Mesenchymal stem cell (in vitro differentiated cells and primary cell): ENCODE data around the gene OCIAD2.

Source experiments
- DNase-seq: peaks from one replicate; pipeline ENCODE4 v3.0.0-alpha.2; 2013
- H2AFZ ChIP-seq: one replicate; pipeline ENCODE4 v1.6.1; 2013; ENCODE audit warnings: low read depth, mild to moderate bottlenecking, control low read depth, inconsistent platforms, low read length, moderate library complexity
- H2AK5ac ChIP-seq: 2 replicates; pipeline ENCODE4 v1.6.1; 2013; ENCODE audit warnings: low read length, moderate library complexity, mild to moderate bottlenecking, inconsistent platforms; ENCODE audit not compliant: severe bottlenecking
- H2BK120ac ChIP-seq: one replicate; pipeline ENCODE4 v1.6.1; 2013; ENCODE audit warnings: low read depth, mild to moderate bottlenecking, inconsistent platforms, low read length, moderate library complexity
- H2BK12ac ChIP-seq, 2 experiments: one replicate each; pipeline ENCODE4 v1.6.1; 2013; ENCODE audit warnings: inconsistent platforms in 2 of 2, low read length in 2 of 2, mild to moderate bottlenecking in 2 of 2, moderate library complexity in 2 of 2, control low read depth in 1 of 2
- H2BK15ac ChIP-seq: one replicate; pipeline ENCODE4 v1.6.1; 2013; ENCODE audit warnings: mild to moderate bottlenecking, low read depth, inconsistent platforms; ENCODE audit not compliant: poor library complexity, severe bottlenecking
- H2BK5ac ChIP-seq: 2 replicates; pipeline ENCODE4 v1.6.1; 2013; ENCODE audit warnings: low read depth, mild to moderate bottlenecking, low read length, control low read depth, inconsistent platforms; ENCODE audit not compliant: poor library complexity, severe bottlenecking
- H3K14ac ChIP-seq, 2 experiments: one replicate each; pipeline ENCODE4 v1.6.1; 2013; ENCODE audit warnings: inconsistent platforms in 2 of 2, low read length in 2 of 2, control low read depth in 1 of 2, mild to moderate bottlenecking in 1 of 2, moderate library complexity in 1 of 2
- H3K18ac ChIP-seq, 2 experiments: one replicate each; pipeline ENCODE4 v1.6.1; 2013; ENCODE audit warnings: inconsistent platforms in 2 of 2, low read length in 2 of 2, control low read depth in 1 of 2, low read depth in 1 of 2, mild to moderate bottlenecking in 1 of 2
- H3K23ac ChIP-seq, 2 experiments: one replicate each; pipeline ENCODE4 v1.6.1; 2013; ENCODE audit warnings: inconsistent platforms in 2 of 2, low read length in 2 of 2, mild to moderate bottlenecking in 2 of 2, moderate library complexity in 2 of 2, control low read depth in 1 of 2
- H3K27ac ChIP-seq: 2 replicates; pipeline ENCODE4 v1.5.1; 2013; ENCODE audit warnings: mild to moderate bottlenecking, moderate library complexity, low read length, control low read depth, inconsistent platforms; ENCODE audit not compliant: poor library complexity, severe bottlenecking
- H3K27me3 ChIP-seq, 2 experiments: 2 replicates each; pipeline versions ENCODE4 v1.6.1 to v1.7.0; 2013; ENCODE audit warnings: low read length in 2 of 2, mild to moderate bottlenecking in 2 of 2, moderate library complexity in 2 of 2, control low read depth in 1 of 2, inconsistent platforms in 1 of 2; ENCODE audit not compliant: control insufficient read depth in 1 of 2, insufficient read depth in 1 of 2
- H3K36me3 ChIP-seq, 2 experiments: 2 replicates each; pipeline versions ENCODE4 v1.6.1 to v1.7.0; 2013; ENCODE audit warnings: low read length in 2 of 2, control low read depth in 1 of 2, inconsistent platforms in 1 of 2, low read depth in 1 of 2, mild to moderate bottlenecking in 1 of 2; ENCODE audit not compliant: insufficient read depth in 2 of 2, control insufficient read depth in 1 of 2
- H3K4ac ChIP-seq, 2 experiments: one replicate each; pipeline ENCODE4 v1.6.1; 2013; ENCODE audit warnings: inconsistent platforms in 2 of 2, low read length in 2 of 2, mild to moderate bottlenecking in 2 of 2, moderate library complexity in 2 of 2, control low read depth in 1 of 2, low read depth in 1 of 2
- H3K4me1 ChIP-seq: 2 replicates; pipeline ENCODE4 v1.6.1; 2013; ENCODE audit warnings: low read depth, low read length, control low read depth; ENCODE audit not compliant: control insufficient read depth, insufficient read depth
- H3K4me2 ChIP-seq: 2 replicates; pipeline ENCODE4 v1.6.1; 2013; ENCODE audit warnings: low read length, mild to moderate bottlenecking, inconsistent platforms; ENCODE audit not compliant: poor library complexity, severe bottlenecking
- H3K4me3 ChIP-seq, 2 experiments: 2 replicates each; pipeline versions ENCODE4 v1.5.1 to v1.7.0; 2013; ENCODE audit warnings: low read length in 2 of 2, mild to moderate bottlenecking in 2 of 2, control low read depth in 1 of 2, low read depth in 1 of 2; ENCODE audit not compliant: insufficient read depth in 1 of 2
- H3K79me1 ChIP-seq: replicated peaks from 2 replicates; pipeline ENCODE4 v1.6.1; 2013; ENCODE audit warnings: mild to moderate bottlenecking, control low read depth, low read length, inconsistent platforms; ENCODE audit not compliant: poor library complexity, severe bottlenecking
- H3K9ac ChIP-seq: 2 replicates; pipeline ENCODE4 v1.7.0; 2013; ENCODE audit warnings: mild to moderate bottlenecking, low read length, moderate library complexity
- H3K9me3 ChIP-seq: 2 replicates; pipeline ENCODE4 v1.7.0; 2013; ENCODE audit warnings: mild to moderate bottlenecking, low read length; ENCODE audit not compliant: control insufficient read depth
- H4K8ac ChIP-seq: one replicate; pipeline ENCODE4 v1.6.1; 2013; ENCODE audit warnings: inconsistent platforms, mild to moderate bottlenecking, low read length, moderate library complexity
- H4K91ac ChIP-seq: one replicate; pipeline ENCODE4 v1.6.1; 2013; ENCODE audit warnings: mild to moderate bottlenecking, low read length, inconsistent platforms
- WGBS: methylation state at CpG from one replicate; pipeline ENCODE4 v1.1.7; 2013; ENCODE audit warnings: mixed read lengths; 5-methylcytosine and 5-hydroxymethylcytosine counted together

The OCIAD2 gene

GRCh38 chr4:48904541-48905142, 1.9 kb downstream of the OCIAD2 start:
- Histone ChIP-seq H3K23ac (no peak overlapping the region), H4K8ac (no peak overlapping the region), H3K4ac (no peak overlapping the region), H3K4me3 (no peak overlapping the region), H2BK5ac (peak overlapping the region; percentile 68), H3K9me3 (no peaks in the 10 kb centered on the region), H3K9ac (no peak overlapping the region), H2BK15ac (no peak overlapping the region), H2BK12ac (no peak overlapping the region), H3K4me2 (peak overlapping the region; percentile 53), H3K27ac (peak overlapping the region; percentile 96), H3K36me3 (peaks cover 2 to 6% of the 10 kb centered on the region in 2 experiments), H3K14ac (peak overlapping the region in 1 of 2 experiments; percentile 44), H3K79me1 (no peaks in the 10 kb centered on the region), H2AK5ac (peak overlapping the region; percentile 71), H4K91ac (no peak overlapping the region), H2AFZ (no peak overlapping the region), H3K27me3 (no peaks in the 10 kb centered on the region), H2BK120ac (no peak overlapping the region), H3K4me1 (peaks cover 24% of the 10 kb centered on the region), H3K18ac (peak overlapping the region in 1 of 2 experiments; percentile 28)
- WGBS: 92% methylated on average over 3 of the region's 3 CpGs
- peak; percentile 4 for DNase-seq

GRCh38 chr4:48904101-48904500, 2.5 kb downstream of the OCIAD2 start:
- H2BK120ac ChIP-seq: no peak overlapping the region
- H4K91ac ChIP-seq: no peak overlapping the region
- peaks cover 24% of the 10 kb centered on the region for H3K4me1 ChIP-seq
- H3K36me3 ChIP-seq: peaks cover 2 to 6% of the 10 kb centered on the region in 2 experiments
- H2BK15ac ChIP-seq: no peak overlapping the region
- no peak overlapping the region for H4K8ac ChIP-seq
- H2AFZ ChIP-seq: no peak overlapping the region
- peak overlapping the region; percentile 68 for H2BK5ac ChIP-seq
- H3K23ac ChIP-seq: no peak overlapping the region
- H3K79me1 ChIP-seq: no peaks in the 10 kb centered on the region
- no peak overlapping the region for H3K4me3 ChIP-seq
- H3K4me2 ChIP-seq: no peak overlapping the region
- no peak overlapping the region for H3K18ac ChIP-seq
- peak overlapping the region; percentile 96 for H3K27ac ChIP-seq
- no peak overlapping the region for H2BK12ac ChIP-seq
- H3K9ac ChIP-seq: no peak overlapping the region
- H3K14ac ChIP-seq: no peak overlapping the region
- H3K9me3 ChIP-seq: no peaks in the 10 kb centered on the region
- no peak for DNase-seq
- H3K4ac ChIP-seq: no peak overlapping the region
- 96% methylated on average over 4 of the region's 4 CpGs for WGBS
- no peaks in the 10 kb centered on the region for H3K27me3 ChIP-seq
- peak overlapping the region; percentile 40 for H2AK5ac ChIP-seq

- Histone ChIP-seq H3K14ac (no peak overlapping the region), H3K9ac (no peak overlapping the region), H4K91ac (no peak overlapping the region), H3K23ac (no peak overlapping the region), H3K4ac (no peak overlapping the region), H3K36me3 (peaks cover 2 to 8% of the 10 kb centered on the region in 2 experiments), H2BK15ac (no peak overlapping the region), H2BK120ac (no peak overlapping the region), H2BK5ac (no peak overlapping the region), H3K4me3 (no peak overlapping the region), H2AK5ac (no peak overlapping the region), H3K18ac (no peak overlapping the region), H2BK12ac (no peak overlapping the region), H4K8ac (no peak overlapping the region), H3K27me3 (no peaks in the 10 kb centered on the region), H3K79me1 (peaks cover 1% of the 10 kb centered on the region), H3K9me3 (no peaks in the 10 kb centered on the region), H2AFZ (no peak overlapping the region), H3K4me2 (no peak overlapping the region), H3K4me1 (peaks cover 24% of the 10 kb centered on the region), H3K27ac (peak overlapping the region; percentile 10)
- DNase-seq: peak; percentile 35
Measured at GRCh38 chr4:48902266-48902665, 4.3 kb downstream of the OCIAD2 start.

- no peak overlapping the region for H3K4me2 ChIP-seq
- H2BK120ac ChIP-seq: no peak overlapping the region
- H3K18ac ChIP-seq: no peak overlapping the region
- H3K4me3 ChIP-seq: no peak overlapping the region
- peaks cover 6% of the 10 kb centered on the region for H3K79me1 ChIP-seq
- WGBS: 100% methylated on average over 3 of the region's 4 CpGs
- H2AFZ ChIP-seq: no peak overlapping the region
- no peak overlapping the region for H3K23ac ChIP-seq
- no peak overlapping the region for H3K9ac ChIP-seq
- H3K4me1 ChIP-seq: peaks cover 20% of the 10 kb centered on the region
- peak overlapping the region; percentile 26 for H3K27ac ChIP-seq
- no peak overlapping the region for H3K4ac ChIP-seq
- peak overlapping the region; percentile 53 for H2AK5ac ChIP-seq
- H3K27me3 ChIP-seq: no peaks in the 10 kb centered on the region
- H2BK12ac ChIP-seq: no peak overlapping the region
- no peaks in the 10 kb centered on the region for H3K9me3 ChIP-seq
- DNase-seq: no peak
- no peak overlapping the region for H2BK15ac ChIP-seq
- peaks cover 2 to 13% of the 10 kb centered on the region in 2 experiments for H3K36me3 ChIP-seq
- H3K14ac ChIP-seq: no peak overlapping the region
- no peak overlapping the region for H4K8ac ChIP-seq
- no peak overlapping the region for H4K91ac ChIP-seq
- no peak overlapping the region for H2BK5ac ChIP-seq
Measured at GRCh38 chr4:48901196-48901595, 5.4 kb downstream of the OCIAD2 start.
